Panc1 (cell line): ENCODE data around the gene DNAH6.

Experiments used
- POLR2AphosphoS5 ChIP-seq: IDR thresholded peaks from 2 replicates; pipeline ENCODE4 v1.6.1; 2012; ENCODE audit warnings: mild to moderate bottlenecking, low read depth, low read length, moderate library complexity
- SIN3A ChIP-seq: IDR thresholded peaks from 2 replicates; pipeline ENCODE4 v1.6.1; 2012; ENCODE audit warnings: low read depth, mild to moderate bottlenecking, low read length, moderate library complexity, borderline replicate concordance; ENCODE audit not compliant: insufficient read depth
- TCF7L2 ChIP-seq: IDR thresholded peaks from 2 replicates; pipeline ENCODE4 v1.6.1; 2011; ENCODE audit warnings: mild to moderate bottlenecking, low read depth, low read length, inconsistent platforms
- TF ChIP-seq, protein P1 (sequence below): fragments of 450-650 bp; IDR thresholded peaks from 2 replicates; pipeline ENCODE4 v1.5.1; 2017; ENCODE audit warnings: mild to moderate bottlenecking
- TF ChIP-seq, protein P2 (sequence below), 2 experiments: IDR thresholded peaks; 2 replicates each; pipeline ENCODE4 v1.6.1; 2011 to 2012; ENCODE audit warnings: low read depth in 2 of 2, control low read depth in 1 of 2, low read length in 1 of 2, mild to moderate bottlenecking in 1 of 2, moderate library complexity in 1 of 2; ENCODE audit not compliant: insufficient read depth in 1 of 2

DNA sequence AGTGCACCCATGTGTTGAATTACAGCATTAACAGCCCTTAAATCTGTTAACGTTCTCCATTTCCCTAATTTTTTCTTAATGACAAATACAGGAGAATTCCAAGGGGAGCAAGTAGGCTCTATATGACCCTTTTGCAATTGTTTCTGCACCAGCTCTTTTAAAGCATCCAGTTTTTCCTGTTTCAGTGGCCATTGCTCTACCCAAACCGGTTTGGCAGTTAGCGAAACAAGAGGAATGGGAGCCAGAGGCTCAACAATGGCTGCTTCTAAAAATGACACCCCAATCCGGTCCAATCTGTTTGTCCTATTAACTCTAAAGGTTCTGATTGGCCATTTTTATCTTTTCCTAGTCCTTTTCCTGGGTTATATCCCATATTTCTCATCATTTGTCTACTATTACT lies 42.1 kb upstream of the DNAH6 start:
- TF ChIP-seq, protein P1, sequence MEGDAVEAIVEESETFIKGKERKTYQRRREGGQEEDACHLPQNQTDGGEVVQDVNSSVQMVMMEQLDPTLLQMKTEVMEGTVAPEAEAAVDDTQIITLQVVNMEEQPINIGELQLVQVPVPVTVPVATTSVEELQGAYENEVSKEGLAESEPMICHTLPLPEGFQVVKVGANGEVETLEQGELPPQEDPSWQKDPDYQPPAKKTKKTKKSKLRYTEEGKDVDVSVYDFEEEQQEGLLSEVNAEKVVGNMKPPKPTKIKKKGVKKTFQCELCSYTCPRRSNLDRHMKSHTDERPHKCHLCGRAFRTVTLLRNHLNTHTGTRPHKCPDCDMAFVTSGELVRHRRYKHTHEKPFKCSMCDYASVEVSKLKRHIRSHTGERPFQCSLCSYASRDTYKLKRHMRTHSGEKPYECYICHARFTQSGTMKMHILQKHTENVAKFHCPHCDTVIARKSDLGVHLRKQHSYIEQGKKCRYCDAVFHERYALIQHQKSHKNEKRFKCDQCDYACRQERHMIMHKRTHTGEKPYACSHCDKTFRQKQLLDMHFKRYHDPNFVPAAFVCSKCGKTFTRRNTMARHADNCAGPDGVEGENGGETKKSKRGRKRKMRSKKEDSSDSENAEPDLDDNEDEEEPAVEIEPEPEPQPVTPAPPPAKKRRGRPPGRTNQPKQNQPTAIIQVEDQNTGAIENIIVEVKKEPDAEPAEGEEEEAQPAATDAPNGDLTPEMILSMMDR, result no peak
- TF ChIP-seq, protein P2, sequence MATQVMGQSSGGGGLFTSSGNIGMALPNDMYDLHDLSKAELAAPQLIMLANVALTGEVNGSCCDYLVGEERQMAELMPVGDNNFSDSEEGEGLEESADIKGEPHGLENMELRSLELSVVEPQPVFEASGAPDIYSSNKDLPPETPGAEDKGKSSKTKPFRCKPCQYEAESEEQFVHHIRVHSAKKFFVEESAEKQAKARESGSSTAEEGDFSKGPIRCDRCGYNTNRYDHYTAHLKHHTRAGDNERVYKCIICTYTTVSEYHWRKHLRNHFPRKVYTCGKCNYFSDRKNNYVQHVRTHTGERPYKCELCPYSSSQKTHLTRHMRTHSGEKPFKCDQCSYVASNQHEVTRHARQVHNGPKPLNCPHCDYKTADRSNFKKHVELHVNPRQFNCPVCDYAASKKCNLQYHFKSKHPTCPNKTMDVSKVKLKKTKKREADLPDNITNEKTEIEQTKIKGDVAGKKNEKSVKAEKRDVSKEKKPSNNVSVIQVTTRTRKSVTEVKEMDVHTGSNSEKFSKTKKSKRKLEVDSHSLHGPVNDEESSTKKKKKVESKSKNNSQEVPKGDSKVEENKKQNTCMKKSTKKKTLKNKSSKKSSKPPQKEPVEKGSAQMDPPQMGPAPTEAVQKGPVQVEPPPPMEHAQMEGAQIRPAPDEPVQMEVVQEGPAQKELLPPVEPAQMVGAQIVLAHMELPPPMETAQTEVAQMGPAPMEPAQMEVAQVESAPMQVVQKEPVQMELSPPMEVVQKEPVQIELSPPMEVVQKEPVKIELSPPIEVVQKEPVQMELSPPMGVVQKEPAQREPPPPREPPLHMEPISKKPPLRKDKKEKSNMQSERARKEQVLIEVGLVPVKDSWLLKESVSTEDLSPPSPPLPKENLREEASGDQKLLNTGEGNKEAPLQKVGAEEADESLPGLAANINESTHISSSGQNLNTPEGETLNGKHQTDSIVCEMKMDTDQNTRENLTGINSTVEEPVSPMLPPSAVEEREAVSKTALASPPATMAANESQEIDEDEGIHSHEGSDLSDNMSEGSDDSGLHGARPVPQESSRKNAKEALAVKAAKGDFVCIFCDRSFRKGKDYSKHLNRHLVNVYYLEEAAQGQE (IDR thresholded peaks at IDR 0.05; ENCODE audit: insufficient read depth in 1 of 2, low read depth in 2 of 2, low read length in 1 of 2), result no peak
- TF ChIP-seq SIN3A (no peak), POLR2AphosphoS5 (no peak), TCF7L2 (no peak)
